SK-N-SH treated with all-trans-retinoic acid at 6 μM for 48 hours (cell line): ENCODE measurements around the gene VWA5A.

ENCODE experiments used
- CREB5 ChIP-seq: fragments of 250-450 bp; sonication (Bioruptor Pico); IDR thresholded peaks from 2 replicates; pipeline ENCODE4 v1.5.1; 2020; ENCODE audit warnings: low read depth, mild to moderate bottlenecking, moderate library complexity
- CSDC2 ChIP-seq: fragments of 250-450 bp; sonication (Bioruptor Pico); IDR thresholded peaks from 2 replicates; pipeline ENCODE4 v1.5.0; 2020; ENCODE audit warnings: mild to moderate bottlenecking, moderate library complexity
- CSRNP3 ChIP-seq: fragments of 250-450 bp; sonication (Bioruptor Pico); IDR thresholded peaks from 2 replicates; pipeline ENCODE4 v1.5.1; 2021; ENCODE audit warnings: mild to moderate bottlenecking, moderate library complexity
- GLIS3 ChIP-seq: fragments of 250-450 bp; sonication (Bioruptor Pico); IDR thresholded peaks from 2 replicates; pipeline ENCODE4 v1.5.0; 2020; ENCODE audit warnings: mild to moderate bottlenecking, moderate library complexity
- PATZ1 ChIP-seq: fragments of 250-450 bp; sonication (Bioruptor Pico); IDR thresholded peaks from 2 replicates; pipeline ENCODE4 v1.8.0; 2020; ENCODE audit warnings: mild to moderate bottlenecking, moderate library complexity, borderline replicate concordance
- POU6F1 ChIP-seq: fragments of 250-450 bp; sonication (Bioruptor Pico); IDR thresholded peaks from 2 replicates; pipeline ENCODE4 v1.8.0; 2021; ENCODE audit warnings: low read depth, mild to moderate bottlenecking, moderate library complexity, borderline replicate concordance
- PPARA ChIP-seq: fragments of 250-450 bp; sonication (Bioruptor Pico); IDR thresholded peaks from 2 replicates; pipeline ENCODE4 v1.5.0; 2020; ENCODE audit warnings: mild to moderate bottlenecking, borderline replicate concordance
- RARB ChIP-seq: fragments of 250-450 bp; sonication (Bioruptor Pico); IDR thresholded peaks from 2 replicates; pipeline ENCODE4 v1.8.0; 2021; ENCODE audit warnings: mild to moderate bottlenecking, moderate library complexity
- TCF4 ChIP-seq: fragments of 250-450 bp; sonication (Bioruptor Pico); IDR thresholded peaks from 2 replicates; pipeline ENCODE4 v1.8.0; 2021; ENCODE audit warnings: mild to moderate bottlenecking, moderate library complexity, borderline replicate concordance
- TSHZ2 ChIP-seq: fragments of 250-450 bp; sonication (Bioruptor Pico); IDR thresholded peaks from 2 replicates; pipeline ENCODE4 v1.5.0; 2020; ENCODE audit warnings: mild to moderate bottlenecking, moderate library complexity
- ZFP30 ChIP-seq: fragments of 450-650 bp; formaldehyde crosslinking; IDR thresholded peaks from 2 replicates; pipeline ENCODE4 v1.5.0; 2022; ENCODE audit warnings: mild to moderate bottlenecking, moderate library complexity
- ZNF565 ChIP-seq: fragments of 450-650 bp; formaldehyde crosslinking; conservative IDR thresholded peaks from 2 replicates; pipeline ENCODE4 v1.5.0; 2020; ENCODE audit warnings: low read depth, mild to moderate bottlenecking, moderate library complexity

GRCh38 chr11:124159481-124159880 lies 44.2 kb downstream of the VWA5A start:
- TF ChIP-seq TCF4 (CRISPR knock-in tag) = no peak
- no peak for TF ChIP-seq CSRNP3 (CRISPR knock-in tag)
- no peak for TF ChIP-seq PATZ1 (CRISPR knock-in tag)
- no peak for TF ChIP-seq TSHZ2 (CRISPR knock-in tag)
- no peak for TF ChIP-seq GLIS3 (CRISPR knock-in tag)
- TF ChIP-seq ZFP30 (CRISPR knock-in tag) = no peak
- TF ChIP-seq POU6F1 (CRISPR knock-in tag) = no peak
- TF ChIP-seq CSDC2 = no peak
- TF ChIP-seq CREB5 (CRISPR knock-in tag) = no peak
- no peak for TF ChIP-seq ZNF565
- no peak for TF ChIP-seq RARB (CRISPR knock-in tag)
- TF ChIP-seq PPARA (CRISPR knock-in tag) = no peak
